CD4-positive, alpha-beta T cell treated with Interleukin-15 for 4 hours (primary cell): ENCODE measurements around the gene RYR1.
"Not testable (repeated sequence)": the region's sequence is repeated elsewhere in the genome, so short reads cannot be mapped to it uniquely, and the experiment has no call there.

Experiments used
- DNase-seq: peaks from one replicate; pipeline ENCODE4 v3.0.0-alpha.2; 2020; ENCODE audit warnings: low spot score

The RYR1 gene

DNA sequence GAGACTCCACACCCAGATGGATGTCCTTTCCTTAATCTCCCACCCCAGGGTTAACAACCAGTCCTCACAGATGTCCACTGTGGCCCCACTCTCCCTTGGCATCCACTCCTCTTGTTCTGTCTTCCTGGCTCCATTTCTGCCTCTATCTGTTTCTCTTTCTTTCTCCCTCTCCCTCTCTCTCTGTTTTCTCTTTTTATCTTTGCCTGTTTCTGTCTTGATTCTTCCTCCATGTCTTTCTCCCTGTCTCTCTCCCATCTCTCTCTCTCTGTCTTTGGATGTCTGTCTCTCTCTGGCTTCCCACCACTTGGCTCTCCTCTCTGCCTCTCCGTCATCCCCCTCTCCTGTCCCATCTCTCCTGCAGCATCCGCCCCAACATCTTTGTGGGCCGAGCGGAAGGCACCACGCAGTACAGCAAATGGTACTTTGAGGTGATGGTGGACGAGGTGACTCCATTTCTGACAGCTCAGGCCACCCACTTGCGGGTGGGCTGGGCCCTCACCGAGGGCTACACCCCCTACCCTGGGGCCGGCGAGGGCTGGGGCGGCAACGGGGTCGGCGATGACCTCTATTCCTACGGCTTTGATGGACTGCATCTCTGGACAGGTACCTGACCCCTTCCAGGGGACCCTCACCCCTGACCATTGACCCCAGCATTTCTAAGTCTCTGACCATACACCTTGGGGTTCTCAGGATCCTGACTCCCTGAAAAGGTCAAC lies 24.4 kb downstream of the RYR1 start:
- no peak for DNase-seq

DNA sequence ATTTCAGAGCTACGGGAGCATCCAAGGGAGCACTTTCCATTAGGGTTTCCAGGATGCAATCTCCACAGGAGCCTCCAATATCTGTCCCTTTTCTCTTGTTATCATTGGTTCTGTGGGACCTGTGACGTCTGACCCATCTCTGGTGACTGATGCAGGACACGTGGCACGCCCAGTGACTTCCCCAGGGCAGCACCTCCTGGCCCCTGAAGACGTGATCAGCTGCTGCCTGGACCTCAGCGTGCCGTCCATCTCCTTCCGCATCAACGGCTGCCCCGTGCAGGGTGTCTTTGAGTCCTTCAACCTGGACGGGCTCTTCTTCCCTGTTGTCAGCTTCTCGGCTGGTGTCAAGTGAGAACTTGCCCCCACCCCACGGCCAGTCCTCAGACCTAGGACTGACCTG lies 25.5 kb downstream of the RYR1 start:
- no peak for DNase-seq

DNA sequence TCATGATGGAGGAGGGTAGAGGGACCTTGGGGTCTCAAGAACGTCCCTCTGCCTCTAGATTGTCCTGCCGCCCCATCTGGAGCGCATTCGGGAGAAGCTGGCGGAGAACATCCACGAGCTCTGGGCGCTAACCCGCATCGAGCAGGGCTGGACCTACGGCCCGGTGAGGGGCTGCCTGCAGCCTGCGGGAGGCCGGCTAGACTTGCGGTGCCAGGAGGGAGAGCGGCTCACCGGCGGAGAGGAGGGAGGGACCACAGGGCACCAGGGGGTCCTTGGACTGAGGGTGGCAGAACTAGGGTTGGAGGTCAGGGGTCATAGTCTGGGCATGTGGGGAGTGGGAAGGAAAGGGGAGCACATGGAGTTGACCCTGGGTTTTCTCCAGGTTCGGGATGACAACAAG lies 29.9 kb downstream of the RYR1 start:
- DNase-seq: no peak

- DNase-seq: no peak
These were observed 31.1 kb downstream of the RYR1 start for GRCh38 chr19:38464421-38465082.

GRCh38 chr19:38466050-38466449 lies 32.6 kb downstream of the RYR1 start:
- DNase-seq: no peak

- no peak for DNase-seq
These were observed 34.3 kb downstream of the RYR1 start for GRCh38 chr19:38467541-38468525.

- no peak for DNase-seq
These were observed 35.7 kb downstream of the RYR1 start for GRCh38 chr19:38469151-38469550.

DNA sequence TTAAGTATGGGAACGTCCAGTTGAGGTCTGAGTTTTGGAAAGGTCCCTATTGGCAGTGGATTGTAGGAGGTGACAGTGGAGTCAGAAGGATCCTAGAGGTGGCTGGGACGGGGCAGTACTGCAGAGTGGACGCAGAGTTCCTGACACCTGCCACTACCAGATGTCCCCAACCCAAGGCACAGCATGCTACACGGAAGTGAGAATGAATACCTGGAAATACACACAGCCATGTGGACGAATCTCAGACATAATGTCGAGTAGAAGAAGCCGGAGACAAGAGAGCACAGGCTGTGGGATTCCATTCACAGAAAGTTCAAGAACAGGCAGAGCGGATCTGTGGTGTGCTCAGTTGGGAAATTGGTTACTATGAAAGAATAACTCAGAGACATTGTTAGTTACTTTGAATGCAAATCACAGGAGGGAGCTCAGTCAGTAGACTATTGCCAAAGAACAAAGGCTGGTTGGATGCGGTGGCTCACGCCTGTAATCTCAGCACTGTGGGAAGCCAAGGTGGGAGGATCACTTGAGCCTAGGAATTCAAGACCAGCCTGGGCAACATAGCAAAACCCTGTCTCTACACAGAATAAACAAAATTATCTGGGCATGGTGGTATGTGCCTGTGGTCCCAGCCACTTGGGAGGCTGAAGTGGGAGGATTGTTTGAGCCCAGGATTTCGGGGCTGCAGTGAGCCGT lies 37.4 kb downstream of the RYR1 start:
- no peak for DNase-seq

GRCh38 chr19:38472725-38473124 lies 39.2 kb downstream of the RYR1 start:
- DNase-seq: not testable (repeated sequence)

GRCh38 chr19:38473201-38473600 lies 39.7 kb downstream of the RYR1 start:
- no peak for DNase-seq

DNA sequence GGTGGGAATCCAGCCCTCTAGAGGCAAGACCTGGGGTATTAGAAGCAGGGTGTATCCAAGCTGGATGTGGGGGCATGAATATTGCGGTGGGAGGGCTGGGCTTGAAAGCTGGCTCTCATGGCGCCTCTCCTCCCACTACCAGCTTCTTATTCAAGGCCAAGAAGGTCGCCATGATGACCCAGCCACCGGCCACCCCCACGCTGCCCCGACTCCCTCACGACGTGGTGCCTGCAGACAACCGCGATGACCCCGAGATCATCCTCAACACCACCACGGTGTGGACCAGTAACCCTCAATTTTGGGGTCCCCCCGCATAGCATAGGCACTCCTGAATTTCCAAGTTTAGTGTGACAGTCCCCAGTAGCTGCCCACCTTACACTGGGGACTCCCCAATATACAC lies 41.7 kb downstream of the RYR1 start:
- DNase-seq: no peak

GRCh38 chr19:38478273-38478971 lies 44.9 kb downstream of the RYR1 start:
- DNase-seq: no peak

- DNase-seq: no peak
These were observed 49.0 kb downstream of the RYR1 start for GRCh38 chr19:38482496-38482895.

DNA sequence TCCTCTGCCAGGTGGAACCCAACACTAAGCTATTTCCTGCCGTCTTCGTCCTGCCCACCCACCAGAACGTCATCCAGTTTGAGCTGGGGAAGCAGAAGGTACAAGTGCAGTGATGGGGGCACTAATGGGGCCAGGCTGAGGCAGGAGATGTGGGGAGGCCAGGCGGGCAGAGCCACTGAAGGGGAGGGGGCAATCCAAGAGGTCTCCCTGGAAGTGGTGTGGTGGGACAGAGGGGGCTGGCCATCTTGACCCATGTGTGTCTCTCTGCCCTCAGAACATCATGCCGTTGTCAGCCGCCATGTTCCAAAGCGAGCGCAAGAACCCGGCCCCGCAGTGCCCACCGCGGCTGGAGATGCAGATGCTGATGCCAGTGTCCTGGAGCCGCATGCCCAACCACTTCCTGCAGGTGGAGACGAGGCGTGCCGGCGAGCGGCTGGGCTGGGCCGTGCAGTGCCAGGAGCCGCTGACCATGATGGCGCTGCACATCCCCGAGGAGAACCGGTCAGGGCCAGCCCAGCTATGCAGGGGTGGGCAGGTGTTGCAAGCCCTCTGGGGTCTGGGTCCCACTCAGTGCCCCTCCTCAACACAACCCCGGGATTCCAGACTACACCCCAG lies 49.6 kb downstream of the RYR1 start:
- DNase-seq: no peak

DNA sequence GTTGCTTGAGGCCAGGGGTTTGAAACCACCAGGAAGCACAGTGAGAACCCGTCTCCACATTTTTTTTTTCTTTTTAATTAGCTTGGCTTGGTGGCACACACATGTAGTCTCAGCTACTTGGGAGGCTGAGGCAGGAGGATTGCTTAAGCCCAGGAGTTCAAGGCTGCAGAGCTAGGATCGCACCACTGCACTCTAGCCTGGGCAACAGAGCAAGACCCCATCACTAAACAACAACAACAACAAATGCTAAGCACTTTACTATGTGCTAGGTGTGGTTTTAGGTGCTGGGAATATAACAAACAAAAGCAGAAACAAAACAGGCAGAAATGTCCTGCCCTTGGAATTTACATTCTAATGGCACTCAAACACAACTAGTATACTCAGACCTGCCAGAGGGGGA lies 51.3 kb downstream of the RYR1 start:
- no peak for DNase-seq

GRCh38 chr19:38485541-38486285 lies 52.2 kb downstream of the RYR1 start:
- DNase-seq: no peak

- DNase-seq: no peak
These were observed 53.3 kb downstream of the RYR1 start for GRCh38 chr19:38486731-38487336.

DNA sequence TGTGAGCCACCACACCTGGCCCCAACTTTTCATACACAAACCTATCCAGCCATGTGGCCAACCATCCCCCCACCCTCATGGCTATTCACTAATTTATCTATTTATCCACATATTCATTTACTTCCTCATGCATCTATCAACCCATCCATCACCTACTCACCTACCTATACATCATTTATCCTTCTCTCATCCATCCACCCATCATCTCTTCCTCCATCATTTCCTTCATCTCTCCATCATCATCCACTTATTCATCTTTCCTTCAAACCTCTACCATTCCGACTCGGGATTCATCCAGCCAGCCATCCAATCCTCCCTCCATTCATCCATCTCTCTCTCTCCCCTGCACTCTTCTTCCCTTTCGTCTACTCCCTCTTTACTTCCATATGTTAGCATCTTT lies 54.6 kb downstream of the RYR1 start:
- no peak for DNase-seq

GRCh38 chr19:38488776-38489481 lies 55.4 kb downstream of the RYR1 start:
- no peak for DNase-seq
